SK-N-MC (cell line): ENCODE results near the gene SAPCD2.

Experiments
- EZH2 ChIP-seq: fragments of 200-600 bp; sonication (generic); IDR thresholded peaks from one replicate; pipeline ENCODE4 v1.6.1; 2017; ENCODE audit warnings: antibody characterized with exemption
- FOXP2 ChIP-seq: optimal IDR thresholded peaks from 2 replicates; pipeline ENCODE3; 2011; ENCODE audit warnings: mild to moderate bottlenecking, moderate library complexity; ENCODE audit not compliant: insufficient read depth; ENCODE audit errors: extremely low read length, control extremely low read depth
- POLR2AphosphoS5 ChIP-seq: IDR thresholded peaks from 2 replicates; pipeline ENCODE4 v1.6.1; 2012; ENCODE audit warnings: mild to moderate bottlenecking, low read depth, low read length, borderline replicate concordance

DNA sequence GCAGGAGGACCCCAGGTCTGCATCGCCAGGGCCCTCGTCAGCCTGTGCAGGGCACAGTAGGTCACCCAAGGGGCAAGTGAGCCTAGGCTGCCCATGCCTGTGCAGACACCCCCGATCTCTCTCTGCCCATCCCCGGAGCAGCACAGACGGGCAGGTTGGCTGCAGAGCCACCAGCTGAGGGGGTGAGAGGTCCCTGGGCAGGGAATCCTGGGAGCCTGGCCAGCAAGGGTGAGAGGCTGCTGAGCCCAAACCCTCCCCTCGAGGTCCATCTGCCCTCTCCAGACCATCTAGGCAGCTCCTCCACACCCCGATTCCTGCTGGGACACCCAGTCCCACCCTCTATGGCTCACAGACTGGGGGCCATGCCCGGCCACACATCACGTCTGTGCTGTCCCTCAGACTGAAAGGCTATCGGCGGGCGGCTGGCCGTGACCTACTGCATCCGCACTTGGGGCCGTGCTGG lies 46.9 kb upstream of the SAPCD2 start:
- TF ChIP-seq EZH2 (no peak), POLR2AphosphoS5 (no peak), FOXP2 (no peak)
